Hematopoietic multipotent progenitor cell (in vitro differentiated cells): ENCODE measurements around the gene PANX3. TPM values are rescaled to one million over a fixed set of nuclear protein-coding genes. Genes with fewer than 3 reads are reported as not detected.

Experiments used
- DNase-seq, 3 donors: peaks; one replicate each; pipeline ENCODE4 v3.0.0-alpha.2; 2011 to 2015; ENCODE audit warnings: low read depth in 2 of 3, low spot score in 2 of 3
- small RNA-seq: library from RNA; depleted of rRNA; stranded (forward); fragments of <200 nt; gene quantifications from one replicate; pipeline ENCODE3, GENCODE V24; 2012
- total RNA-seq: library from RNA; depleted of rRNA; stranded (reverse); fragments of >200 nt; gene quantifications from one replicate; pipeline ENCODE4 v1.2.3, GENCODE V29; 2012

Gene PANX3
- total RNA-seq, 1 donor = not detected

DNA sequence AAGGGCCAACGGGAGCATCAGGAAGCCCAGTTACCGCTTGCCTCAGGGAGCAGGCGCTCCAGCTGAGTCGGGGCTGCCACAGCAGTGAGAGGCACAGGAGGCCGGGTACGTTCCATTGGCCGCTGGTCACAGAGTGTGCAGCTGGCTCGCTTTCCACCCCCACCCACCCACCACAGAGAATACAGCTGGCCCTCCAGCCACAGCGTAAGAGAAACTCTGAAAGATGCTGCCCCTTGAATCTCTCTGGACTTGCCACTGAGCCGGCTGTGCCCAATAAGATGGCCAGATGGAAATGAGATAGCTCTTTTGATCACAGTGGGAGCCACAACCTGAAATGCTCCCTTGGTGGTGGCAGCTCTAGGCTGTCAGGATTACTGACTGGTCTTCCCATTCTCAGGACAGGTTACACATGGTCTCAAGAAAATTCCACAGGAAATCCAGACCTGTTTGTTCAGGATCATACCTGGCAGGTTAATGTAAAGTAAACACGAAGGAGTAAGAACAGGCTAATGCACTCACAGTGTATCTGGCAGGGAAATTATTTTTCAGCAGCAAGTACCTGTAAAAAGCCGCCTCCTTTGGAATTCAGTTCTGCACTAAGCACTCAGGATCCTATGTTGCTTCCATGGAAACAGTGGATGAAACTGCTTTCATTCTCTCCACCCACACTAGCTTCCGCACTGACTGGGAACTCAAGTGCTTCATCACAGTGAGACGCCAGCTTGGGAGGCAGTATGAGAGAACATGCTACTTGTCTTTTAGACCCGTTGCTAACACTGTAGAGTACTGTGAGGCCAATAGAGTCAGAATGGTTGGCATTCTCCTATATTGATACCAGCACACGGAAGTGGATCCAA, 45.8 kb downstream of the PANX3 start:
- DNase-seq = no peak

DNA sequence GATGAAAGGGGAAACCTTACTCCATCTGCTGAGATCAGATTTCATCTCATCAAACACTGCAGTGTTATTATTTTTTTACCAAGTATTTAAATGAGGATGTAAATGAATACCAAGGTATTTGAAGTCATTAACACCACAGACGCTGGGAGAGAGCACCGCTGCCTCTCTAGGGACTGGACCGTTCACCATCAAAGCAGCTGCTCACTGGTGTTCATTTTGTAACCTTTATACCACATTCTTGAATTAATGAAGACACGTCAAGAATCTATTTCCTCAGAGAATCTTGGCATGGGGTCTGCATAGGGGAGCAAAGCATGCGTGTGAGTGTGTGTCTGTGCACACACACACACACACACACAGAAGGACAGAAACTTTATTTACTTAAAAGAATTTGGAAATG, 46.7 kb downstream of the PANX3 start:
- DNase-seq = no peak

DNA sequence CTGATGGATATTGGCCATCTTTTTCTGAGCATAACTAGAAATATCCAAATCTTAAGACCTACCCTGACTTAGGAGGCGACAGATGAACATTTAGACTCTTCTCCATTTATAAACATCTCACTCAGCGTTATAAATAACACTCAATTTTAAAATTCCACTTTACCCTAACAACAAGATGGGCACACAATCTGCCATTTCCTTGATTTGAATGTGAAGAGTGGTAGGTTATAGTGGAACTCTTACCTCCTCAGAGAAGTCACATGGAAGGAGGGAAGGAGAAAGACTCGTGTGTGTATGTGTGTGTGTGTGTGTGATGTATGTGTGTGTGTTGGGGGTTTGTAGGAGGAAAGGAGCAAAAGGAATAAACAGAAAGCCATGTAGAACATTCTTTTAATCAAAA, 47.3 kb downstream of the PANX3 start:
- DNase-seq = no peak

DNA sequence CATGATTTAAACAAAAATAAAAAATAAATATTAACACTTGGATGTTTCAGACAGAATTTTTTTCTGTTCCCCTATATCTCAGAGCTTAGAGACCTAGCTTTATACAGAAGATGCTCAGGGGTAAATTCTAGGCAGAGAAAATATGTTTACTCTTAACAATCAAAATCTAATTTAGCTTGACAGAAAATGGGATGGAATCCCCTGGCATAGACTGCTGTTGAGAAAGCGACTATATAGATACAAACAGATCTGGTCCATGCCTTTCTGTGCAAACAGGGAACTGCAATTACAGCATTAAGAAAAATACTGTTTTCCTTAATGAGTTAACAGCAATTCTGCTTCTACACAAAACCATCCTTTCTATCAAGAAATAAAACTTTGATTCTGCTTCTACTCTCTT, 47.8 kb downstream of the PANX3 start:
- no peak for DNase-seq

DNA sequence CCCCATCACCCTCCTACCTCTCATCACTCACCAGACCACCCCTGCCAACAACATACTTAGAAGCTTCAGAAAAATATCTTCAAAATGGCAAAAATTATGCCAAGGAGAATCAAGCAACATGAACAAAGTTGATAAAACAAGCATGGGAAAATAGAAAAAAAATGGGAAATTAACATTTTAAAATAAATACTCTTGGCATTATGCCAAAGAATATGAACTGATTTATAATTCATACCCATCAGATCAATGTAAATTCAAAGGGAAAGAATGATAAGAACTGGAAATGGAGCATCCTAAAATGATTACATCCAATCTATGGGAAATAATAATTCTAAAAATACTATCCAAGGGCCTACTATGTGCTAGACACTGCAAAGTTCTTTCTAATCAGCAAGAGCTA, 50.3 kb downstream of the PANX3 start:
- DNase-seq = no peak

DNA sequence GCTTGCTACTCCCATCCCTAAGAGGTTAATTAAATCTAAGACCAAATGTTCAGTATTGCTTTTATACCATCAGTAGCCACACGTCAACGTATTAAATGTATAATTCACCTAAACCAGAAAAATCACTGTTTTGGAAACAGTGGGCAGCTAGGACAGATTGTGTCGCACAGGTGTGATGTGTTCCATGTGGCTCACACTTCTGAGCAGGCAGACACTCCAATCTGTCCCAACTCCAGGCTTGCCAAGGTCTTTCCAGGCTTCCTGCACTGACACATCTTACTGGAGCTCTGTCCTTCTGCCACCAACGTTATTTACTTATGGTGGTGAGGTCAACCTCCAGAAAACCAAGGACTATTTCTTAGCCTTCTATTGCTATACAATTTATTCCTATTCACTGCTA, 50.9 kb downstream of the PANX3 start:
- no peak for DNase-seq

DNA sequence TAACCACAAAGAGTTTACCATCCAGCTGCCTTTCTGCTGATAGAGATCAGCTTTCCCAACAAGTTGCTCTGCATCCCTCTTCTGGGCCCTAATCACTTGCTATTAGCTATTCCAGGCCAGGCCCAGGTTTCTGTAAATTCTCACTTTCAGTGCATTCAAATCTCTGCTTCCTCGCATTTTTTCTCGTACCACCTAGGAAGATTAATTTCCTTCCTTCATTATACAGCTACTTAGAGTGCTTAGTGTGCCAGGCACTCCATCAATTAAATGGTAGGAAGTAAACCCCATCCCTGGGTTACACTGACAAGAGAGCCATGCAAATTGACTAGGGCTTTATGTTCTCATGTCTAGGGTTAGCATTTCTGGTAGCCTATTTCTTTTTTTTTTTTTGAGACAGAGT, 52.6 kb downstream of the PANX3 start:
- no peak for DNase-seq

DNA sequence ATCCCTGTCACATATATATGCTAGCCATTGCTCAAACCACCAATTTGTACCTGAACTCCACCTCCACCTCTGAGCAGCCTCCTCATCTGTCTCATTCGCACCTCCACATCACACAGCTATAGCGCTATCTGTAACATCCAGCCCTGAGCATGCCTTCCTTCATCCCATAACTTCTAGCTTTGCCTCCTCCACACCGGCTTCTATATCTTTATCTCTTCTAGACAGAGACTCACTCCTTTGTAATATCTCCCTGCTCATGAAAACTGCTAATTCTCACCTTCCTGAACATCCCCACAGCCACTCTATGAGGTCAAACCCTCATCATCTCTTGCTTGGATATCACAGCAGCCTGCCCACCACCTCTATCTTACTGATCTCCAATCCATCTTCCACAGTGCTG, 56.4 kb downstream of the PANX3 start:
- no peak for DNase-seq

DNA sequence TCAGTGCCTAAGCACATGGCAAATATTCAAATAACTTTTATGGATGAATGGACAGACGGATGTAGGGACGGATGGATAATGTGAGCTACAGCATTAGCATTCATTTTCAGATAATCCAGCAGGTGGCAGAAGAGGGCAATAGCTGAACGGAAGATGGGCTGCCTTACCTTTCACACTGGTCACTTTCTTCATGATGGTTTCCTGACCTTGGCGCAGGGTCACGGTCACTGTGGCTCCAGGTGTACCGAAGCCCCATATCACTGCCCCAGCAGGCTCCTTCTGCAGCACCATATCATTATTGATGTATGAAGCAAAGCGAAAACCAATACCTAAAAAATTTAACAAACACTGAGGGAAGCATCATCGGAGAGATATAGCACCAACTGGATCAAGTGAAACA, 58.0 kb downstream of the PANX3 start:
- peak in 1 of 3 donors; percentile 52 for DNase-seq

Small RNA genes lying within 50 kb of the gene (small RNA-seq; reads per million reads assigned to genes)
- gene RNA5SP352 = not detected

Other genes starting within 250 kb of the PANX3 start
- not detected for gene OR8B2, start 226.9 kb upstream of the PANX3 start, total RNA-seq
- gene OR8B3, start 212.4 kb upstream of the PANX3 start, total RNA-seq = not detected
- gene OR8B4, start 186.6 kb upstream of the PANX3 start, total RNA-seq = 0.27 TPM
- not detected for gene OR8B8, start 165.7 kb upstream of the PANX3 start, total RNA-seq
- not detected for gene OR8B12, start 67.8 kb upstream of the PANX3 start, total RNA-seq
- gene OR8A1, start 41.4 kb upstream of the PANX3 start, total RNA-seq = not detected
- 15.9 TPM for gene TBRG1, start 11.4 kb downstream of the PANX3 start, total RNA-seq
- 11.0 TPM for gene SIAE, start 62.3 kb downstream of the PANX3 start, total RNA-seq
- gene SPA17, start 62.5 kb downstream of the PANX3 start, total RNA-seq = 0.27 TPM
- 5.1 TPM for gene NRGN, start 128.5 kb downstream of the PANX3 start, total RNA-seq
- 0.27 TPM for gene VSIG2, start 140.8 kb downstream of the PANX3 start, total RNA-seq
- gene ESAM, start 150.9 kb downstream of the PANX3 start, total RNA-seq = 5.4 TPM
- 4.0 TPM for gene MSANTD2, start 189.0 kb downstream of the PANX3 start, total RNA-seq